ENCODE results near the gene ITIH3.

DNA sequence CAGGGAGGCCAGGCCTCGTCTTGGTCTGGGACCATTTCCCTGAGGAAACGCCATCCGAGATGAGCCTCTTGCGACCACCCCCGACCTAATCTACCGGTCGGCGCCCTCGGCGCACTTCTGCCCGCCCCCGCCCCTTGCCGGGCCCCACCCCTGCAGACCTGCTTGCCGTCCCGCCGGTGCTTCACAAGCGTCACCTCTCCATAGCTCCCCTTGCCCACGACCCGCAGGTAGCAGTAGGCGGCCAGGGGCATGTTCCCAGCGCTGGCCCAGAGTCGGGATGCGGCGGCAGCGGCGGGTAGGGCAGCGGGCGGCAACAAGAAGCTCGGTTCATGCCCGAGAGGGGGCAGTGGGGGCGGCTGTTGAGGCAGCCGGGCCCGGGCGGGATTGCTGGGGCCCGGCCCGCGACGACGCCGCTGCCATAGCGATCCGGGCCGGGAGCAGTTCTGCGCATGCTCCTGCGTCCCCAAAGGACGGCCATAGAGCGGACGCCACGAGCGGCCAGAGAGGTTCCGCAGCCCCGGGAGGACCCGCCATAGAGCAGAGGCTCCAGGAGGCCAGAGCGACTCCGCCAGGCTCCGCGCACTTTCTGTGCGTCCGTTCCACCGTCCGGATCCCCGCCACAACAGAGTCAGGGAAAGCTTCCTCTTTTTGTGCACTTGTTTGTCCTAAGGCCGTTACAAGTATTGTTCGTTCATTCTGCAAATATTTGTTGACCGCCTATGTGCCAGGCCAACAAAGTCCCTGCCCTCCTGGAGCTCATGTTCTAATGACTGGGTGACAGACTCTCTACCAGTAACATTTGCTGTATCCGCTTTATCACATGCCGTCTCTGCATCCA is 23.9 kb upstream of the ITIH3 start, which contains the start of gene NEK4:
- TF ChIP-seq, protein P1, sequence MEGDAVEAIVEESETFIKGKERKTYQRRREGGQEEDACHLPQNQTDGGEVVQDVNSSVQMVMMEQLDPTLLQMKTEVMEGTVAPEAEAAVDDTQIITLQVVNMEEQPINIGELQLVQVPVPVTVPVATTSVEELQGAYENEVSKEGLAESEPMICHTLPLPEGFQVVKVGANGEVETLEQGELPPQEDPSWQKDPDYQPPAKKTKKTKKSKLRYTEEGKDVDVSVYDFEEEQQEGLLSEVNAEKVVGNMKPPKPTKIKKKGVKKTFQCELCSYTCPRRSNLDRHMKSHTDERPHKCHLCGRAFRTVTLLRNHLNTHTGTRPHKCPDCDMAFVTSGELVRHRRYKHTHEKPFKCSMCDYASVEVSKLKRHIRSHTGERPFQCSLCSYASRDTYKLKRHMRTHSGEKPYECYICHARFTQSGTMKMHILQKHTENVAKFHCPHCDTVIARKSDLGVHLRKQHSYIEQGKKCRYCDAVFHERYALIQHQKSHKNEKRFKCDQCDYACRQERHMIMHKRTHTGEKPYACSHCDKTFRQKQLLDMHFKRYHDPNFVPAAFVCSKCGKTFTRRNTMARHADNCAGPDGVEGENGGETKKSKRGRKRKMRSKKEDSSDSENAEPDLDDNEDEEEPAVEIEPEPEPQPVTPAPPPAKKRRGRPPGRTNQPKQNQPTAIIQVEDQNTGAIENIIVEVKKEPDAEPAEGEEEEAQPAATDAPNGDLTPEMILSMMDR (conservative IDR thresholded peaks at IDR 0.05; ENCODE audit: low read depth, low read length): no peak
- TF ChIP-seq POLR2A (IDR thresholded peaks at IDR 0.05; ENCODE audit: low read depth, low read length): peak; percentile 70; the same call in 1 of the 2 replicates
- no peak for TF ChIP-seq CEBPB (IDR thresholded peaks at IDR 0.05; ENCODE audit: low read depth, low read length)
- TF ChIP-seq MXI1 (IDR thresholded peaks at IDR 0.05; ENCODE audit: borderline replicate concordance, low read depth, low read length): peak; percentile 83; the same call in 1 of the 2 replicates
- no peak for TF ChIP-seq RFX5 (IDR thresholded peaks at IDR 0.05; ENCODE audit: low read depth, low read length)
- TF ChIP-seq RAD21 (IDR thresholded peaks at IDR 0.05; ENCODE audit: low read length): no peak; the same call in 1 of the 2 replicates
- TF ChIP-seq, protein P2, sequence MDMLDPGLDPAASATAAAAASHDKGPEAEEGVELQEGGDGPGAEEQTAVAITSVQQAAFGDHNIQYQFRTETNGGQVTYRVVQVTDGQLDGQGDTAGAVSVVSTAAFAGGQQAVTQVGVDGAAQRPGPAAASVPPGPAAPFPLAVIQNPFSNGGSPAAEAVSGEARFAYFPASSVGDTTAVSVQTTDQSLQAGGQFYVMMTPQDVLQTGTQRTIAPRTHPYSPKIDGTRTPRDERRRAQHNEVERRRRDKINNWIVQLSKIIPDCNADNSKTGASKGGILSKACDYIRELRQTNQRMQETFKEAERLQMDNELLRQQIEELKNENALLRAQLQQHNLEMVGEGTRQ (IDR thresholded peaks at IDR 0.05; ENCODE audit: low read depth, low read length): no peak
- TF ChIP-seq SMC3 (IDR thresholded peaks at IDR 0.05; ENCODE audit: low read depth, low read length): no peak

Data from IMR-90 (cell line).